GM12865 (cell line): ENCODE data around the gene RYR3.
"Not testable (repeated sequence)": the region's sequence is repeated elsewhere in the genome, so short reads cannot be mapped to it uniquely, and the experiment has no call there.

Experiments
- DNase-seq: peaks from one replicate; pipeline ENCODE4 v3.0.0; 2010; ENCODE audit warnings: low read depth
- H3K4me3 ChIP-seq: 2 replicates; pipeline ENCODE4 v1.5.1; 2011; ENCODE audit warnings: mild to moderate bottlenecking, low read depth, low read length, control low read depth
- TF ChIP-seq, protein P1 (sequence below): IDR thresholded peaks from 2 replicates; pipeline ENCODE4 v1.5.1; 2011; ENCODE audit warnings: low read length, control low read depth, low read depth, inconsistent platforms; ENCODE audit not compliant: insufficient read depth; ENCODE audit errors: missing control alignments

The RYR3 gene

DNA sequence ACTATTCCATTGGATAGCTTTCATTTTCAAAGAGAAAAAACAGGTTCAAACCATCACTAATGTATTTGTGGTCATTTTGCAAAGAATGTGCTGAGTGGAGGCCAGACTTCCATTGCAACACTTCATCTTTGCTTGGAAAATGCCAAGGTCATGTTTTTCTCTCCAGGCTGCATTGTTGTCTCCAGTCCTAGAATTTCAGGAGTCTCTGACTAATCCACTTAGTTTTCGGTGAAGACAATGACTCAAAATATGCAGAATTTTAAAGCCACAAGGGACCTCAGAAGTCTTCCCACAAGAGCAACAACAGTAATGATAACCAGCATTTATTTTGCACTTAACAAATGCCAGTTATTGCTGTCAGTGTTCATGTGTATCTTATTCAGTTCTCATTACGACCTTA lies 277.0 kb downstream of the RYR3 start:
- TF ChIP-seq, protein P1, sequence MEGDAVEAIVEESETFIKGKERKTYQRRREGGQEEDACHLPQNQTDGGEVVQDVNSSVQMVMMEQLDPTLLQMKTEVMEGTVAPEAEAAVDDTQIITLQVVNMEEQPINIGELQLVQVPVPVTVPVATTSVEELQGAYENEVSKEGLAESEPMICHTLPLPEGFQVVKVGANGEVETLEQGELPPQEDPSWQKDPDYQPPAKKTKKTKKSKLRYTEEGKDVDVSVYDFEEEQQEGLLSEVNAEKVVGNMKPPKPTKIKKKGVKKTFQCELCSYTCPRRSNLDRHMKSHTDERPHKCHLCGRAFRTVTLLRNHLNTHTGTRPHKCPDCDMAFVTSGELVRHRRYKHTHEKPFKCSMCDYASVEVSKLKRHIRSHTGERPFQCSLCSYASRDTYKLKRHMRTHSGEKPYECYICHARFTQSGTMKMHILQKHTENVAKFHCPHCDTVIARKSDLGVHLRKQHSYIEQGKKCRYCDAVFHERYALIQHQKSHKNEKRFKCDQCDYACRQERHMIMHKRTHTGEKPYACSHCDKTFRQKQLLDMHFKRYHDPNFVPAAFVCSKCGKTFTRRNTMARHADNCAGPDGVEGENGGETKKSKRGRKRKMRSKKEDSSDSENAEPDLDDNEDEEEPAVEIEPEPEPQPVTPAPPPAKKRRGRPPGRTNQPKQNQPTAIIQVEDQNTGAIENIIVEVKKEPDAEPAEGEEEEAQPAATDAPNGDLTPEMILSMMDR = no peak
- DNase-seq = no peak

DNA sequence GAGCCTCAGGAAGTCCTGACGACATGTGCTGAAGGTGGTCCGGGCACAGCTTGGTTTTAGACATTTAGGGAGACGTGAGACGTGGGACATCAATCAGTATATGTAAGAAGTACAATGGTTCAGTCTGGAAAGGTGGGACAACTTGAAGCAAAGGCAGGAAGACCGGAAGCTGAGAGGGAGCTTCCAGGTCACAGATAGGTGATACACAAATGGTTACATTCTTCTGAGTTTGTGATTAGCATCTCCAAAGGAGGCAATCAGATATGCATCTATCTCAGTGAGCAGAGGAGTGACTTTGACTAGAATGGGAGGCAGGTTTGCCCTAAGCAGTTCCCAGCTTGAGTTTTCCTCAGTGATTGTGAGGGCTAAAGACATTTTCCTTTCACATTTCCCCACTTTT lies 282.1 kb downstream of the RYR3 start:
- TF ChIP-seq, protein P1 = no peak
- no peak for DNase-seq
- no peak overlapping the region for H3K4me3 ChIP-seq

More for the DNA sequence above, 277.0 kb downstream of the RYR3 start:
- H3K4me3 ChIP-seq = no peak overlapping the region

DNA sequence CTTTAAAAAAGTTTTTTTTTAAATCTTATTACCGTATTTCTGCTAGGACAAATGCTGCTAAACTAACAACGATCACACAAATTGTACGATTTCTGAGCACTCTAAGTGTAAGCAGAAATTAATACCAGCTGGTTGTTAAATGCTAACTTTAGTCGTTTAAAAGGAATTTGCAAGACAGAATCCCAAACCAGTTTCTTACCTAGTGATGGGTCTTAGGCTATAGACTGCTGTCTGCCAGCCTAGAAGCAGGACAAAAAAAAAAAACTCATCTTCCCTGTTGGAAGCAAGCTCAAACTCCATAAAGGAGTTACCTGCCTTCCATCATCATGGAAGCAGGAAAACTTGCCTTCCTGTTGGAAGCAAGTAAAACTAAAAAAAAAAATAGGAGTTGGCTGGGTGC lies 287.6 kb downstream of the RYR3 start:
- not testable (repeated sequence) for H3K4me3 ChIP-seq, DNase-seq

DNA sequence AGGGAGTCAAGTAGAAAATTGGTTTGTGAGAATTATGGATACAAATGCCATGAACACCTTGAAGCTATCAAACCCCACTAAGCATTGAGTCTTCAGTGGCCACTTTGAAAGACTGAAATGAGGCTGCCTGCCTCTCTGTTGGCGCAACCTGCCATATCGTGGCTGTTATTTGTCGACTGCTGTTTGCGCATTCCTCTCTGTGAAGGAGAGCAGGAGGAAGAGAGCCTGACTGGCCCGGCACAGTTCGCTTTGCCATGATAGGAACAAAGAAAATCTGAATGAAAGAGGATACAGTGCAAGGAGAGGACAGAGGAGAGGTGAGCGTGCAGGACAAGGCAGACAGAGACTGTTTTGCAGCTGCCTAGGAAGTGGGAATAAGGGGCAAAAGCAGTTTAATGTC lies 289.4 kb downstream of the RYR3 start:
- H3K4me3 ChIP-seq = no peak overlapping the region
- no peak for DNase-seq
- TF ChIP-seq, protein P1 = no peak

DNA sequence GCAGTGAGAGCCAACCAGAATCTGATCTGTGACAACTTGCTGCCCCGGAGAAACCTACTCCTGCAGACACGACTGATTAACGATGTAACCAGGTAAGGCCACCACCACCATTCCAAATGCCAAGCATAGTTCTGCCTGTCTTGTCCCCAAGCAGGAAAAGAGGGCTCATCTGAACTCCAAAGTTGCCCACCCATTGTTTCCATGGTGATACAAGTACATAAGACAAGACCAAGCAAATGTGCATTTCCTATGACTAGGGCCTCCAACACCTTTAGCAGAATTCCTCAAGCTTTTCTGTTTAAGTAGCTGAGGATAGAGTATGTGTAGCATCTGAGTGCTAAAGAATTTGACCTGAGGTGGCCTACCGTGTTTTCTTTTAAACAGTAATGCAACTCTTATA lies 290.7 kb downstream of the RYR3 start:
- TF ChIP-seq, protein P1 = no peak
- no peak overlapping the region for H3K4me3 ChIP-seq

DNA sequence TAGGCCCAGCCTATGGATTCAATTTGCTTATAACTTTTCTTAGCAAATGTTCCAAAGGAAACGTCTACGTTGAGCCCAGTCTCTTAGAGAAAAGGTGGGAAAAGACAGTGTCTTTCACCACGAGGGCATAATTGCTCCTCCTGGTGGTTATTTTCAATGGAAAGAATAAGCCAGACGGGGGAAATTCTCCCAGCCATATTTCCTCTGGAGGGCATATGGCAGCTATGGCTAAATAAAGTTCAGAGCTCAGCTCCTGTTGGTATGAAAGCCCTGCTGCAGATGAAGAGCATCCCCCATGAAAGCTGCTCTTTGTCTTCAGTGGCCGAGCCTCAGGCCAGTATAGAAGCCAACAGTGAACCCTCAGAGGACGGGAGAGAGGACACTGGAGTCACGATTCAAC lies 297.9 kb downstream of the RYR3 start:
- H3K4me3 ChIP-seq = no peak overlapping the region
- no peak for DNase-seq
- TF ChIP-seq, protein P1 = no peak

More for the DNA sequence above, 290.7 kb downstream of the RYR3 start:
- no peak for DNase-seq

DNA sequence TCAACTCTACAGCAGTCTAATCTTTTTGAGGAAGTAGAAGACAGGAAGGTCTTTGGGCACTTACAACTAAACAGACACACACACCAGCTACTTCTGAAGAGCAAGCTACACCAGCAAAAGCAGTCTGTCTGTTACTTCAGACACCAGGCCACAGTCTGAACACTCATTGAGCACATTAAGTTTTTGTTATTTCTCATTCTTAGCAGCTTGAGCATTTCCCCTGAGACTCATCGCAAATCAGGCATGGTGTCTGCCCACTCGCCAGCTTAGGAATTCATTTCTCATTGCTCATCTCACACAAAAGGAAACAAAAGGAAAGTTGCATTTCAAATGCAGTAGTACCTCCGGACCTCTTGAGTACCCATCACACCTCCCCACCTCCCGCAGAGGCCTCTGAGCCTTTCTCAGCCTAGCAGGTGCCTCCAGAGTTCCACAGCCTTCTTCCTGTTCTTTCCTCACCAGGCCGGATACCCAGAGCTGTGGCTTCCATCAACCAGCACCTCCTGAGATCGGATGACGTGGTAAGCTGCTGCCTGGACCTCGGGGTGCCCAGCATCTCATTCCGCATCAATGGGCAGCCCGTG lies 302.0 kb downstream of the RYR3 start:
- H3K4me3 ChIP-seq = no peak overlapping the region
- TF ChIP-seq, protein P1 = no peak
- no peak for DNase-seq
